ENCODE results near the gene LYG1. TPM values are rescaled to one million over a fixed set of nuclear protein-coding genes. Genes with fewer than 3 reads are reported as not detected.
"Not testable (repeated sequence)": the region's sequence is repeated elsewhere in the genome, so short reads cannot be mapped to it uniquely, and the experiment has no call there.

The LYG1 gene
- total RNA-seq, 1 experiment from 2014 or later: 2.4 TPM

DNA sequence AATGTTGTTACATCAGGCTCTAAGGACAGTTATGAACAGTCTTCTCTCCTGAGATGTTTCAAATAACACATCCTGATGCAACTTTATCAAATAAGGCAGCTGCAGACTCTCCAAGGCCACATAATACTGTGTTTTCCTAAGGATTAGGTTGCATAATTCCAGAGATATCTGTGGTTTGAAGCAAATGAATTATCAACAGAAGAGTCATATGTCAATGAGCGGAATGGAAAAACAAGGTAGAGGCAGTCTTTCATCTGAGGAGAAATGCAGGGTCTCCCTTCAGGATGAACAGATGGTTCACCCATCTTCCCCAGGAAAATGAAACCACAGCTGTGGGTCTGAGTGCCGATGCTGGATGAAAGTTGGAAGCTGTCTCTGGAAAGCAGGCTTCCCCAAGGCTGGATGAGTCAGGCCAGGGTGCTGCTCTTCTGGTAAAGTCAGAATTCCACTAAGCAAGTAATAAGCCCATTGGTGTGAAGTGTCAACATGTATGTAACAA lies 22.2 kb downstream of the LYG1 start:
- intact Hi-C loops (cut with micrococcal nuclease; ENCODE audit: unreplicated experiment): no loop called here
- DNase-seq (ENCODE audit: low spot score): no peak
- no peaks in the 10 kb centered on the region for H3K27me3 ChIP-seq (replicated peaks; ENCODE audit: insufficient read depth, low read depth, low read length, poor library complexity)
- no peaks in the 10 kb centered on the region for H3K4me1 ChIP-seq (ENCODE audit: insufficient read depth, low read length, poor library complexity, severe bottlenecking)
- no peaks in the 10 kb centered on the region for H3K36me3 ChIP-seq (ENCODE audit: insufficient read depth, low read length, poor library complexity, severe bottlenecking)
- ChIA-PET POLR2A (ENCODE audit: low non-redundant PET) (no interaction called here), CTCF (no interaction called here)
- TF ChIP-seq EZH2 (IDR thresholded peaks at IDR 0.05; ENCODE audit: borderline replicate concordance, low read depth, low read length, poor library complexity, severe bottlenecking): no peak
- TF ChIP-seq, protein P1, sequence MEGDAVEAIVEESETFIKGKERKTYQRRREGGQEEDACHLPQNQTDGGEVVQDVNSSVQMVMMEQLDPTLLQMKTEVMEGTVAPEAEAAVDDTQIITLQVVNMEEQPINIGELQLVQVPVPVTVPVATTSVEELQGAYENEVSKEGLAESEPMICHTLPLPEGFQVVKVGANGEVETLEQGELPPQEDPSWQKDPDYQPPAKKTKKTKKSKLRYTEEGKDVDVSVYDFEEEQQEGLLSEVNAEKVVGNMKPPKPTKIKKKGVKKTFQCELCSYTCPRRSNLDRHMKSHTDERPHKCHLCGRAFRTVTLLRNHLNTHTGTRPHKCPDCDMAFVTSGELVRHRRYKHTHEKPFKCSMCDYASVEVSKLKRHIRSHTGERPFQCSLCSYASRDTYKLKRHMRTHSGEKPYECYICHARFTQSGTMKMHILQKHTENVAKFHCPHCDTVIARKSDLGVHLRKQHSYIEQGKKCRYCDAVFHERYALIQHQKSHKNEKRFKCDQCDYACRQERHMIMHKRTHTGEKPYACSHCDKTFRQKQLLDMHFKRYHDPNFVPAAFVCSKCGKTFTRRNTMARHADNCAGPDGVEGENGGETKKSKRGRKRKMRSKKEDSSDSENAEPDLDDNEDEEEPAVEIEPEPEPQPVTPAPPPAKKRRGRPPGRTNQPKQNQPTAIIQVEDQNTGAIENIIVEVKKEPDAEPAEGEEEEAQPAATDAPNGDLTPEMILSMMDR (conservative IDR thresholded peaks at IDR 0.05; ENCODE audit: low read depth, low read length): no peak
- no TSS peak for BruUV-seq (replicated peaks)
- H3K9me3 ChIP-seq (ENCODE audit: low read depth, low read length, poor library complexity, severe bottlenecking): no peaks in the 10 kb centered on the region
- H3K27ac ChIP-seq (ENCODE audit: low read depth, low read length, poor library complexity, severe bottlenecking): no peak overlapping the region
- H3K4me3 ChIP-seq (ENCODE audit: low read depth, low read length, poor library complexity, severe bottlenecking): no peak overlapping the region

DNA sequence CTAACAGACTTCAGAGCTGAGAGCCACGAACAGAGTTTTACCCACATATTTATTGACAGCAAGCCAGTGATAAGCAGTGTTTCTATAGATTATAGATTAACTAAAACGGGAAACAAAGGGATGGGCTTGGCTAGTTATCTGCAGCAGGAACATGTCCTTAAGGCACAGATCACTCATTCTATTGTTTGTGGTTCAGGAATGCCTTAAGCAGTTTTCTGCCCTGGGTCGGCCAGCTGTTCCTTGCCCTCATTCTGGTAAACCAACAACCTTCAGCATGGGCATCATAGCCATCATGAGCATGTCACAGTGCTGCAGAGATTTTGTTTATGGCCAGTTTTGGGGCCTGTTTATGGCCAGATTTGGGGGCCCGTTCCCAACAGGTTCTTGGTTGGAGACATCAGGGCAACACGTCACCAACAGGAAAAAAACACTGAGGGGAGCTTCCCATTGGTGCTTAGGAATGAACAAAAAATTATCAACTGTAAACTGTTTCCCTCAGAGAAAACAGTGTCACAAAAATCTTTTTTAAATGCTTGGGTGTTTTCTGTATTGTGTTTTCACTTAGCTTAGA lies 22.7 kb downstream of the LYG1 start:
- H3K9me3 ChIP-seq (ENCODE audit: low read depth, low read length, poor library complexity, severe bottlenecking); H3K4me1 ChIP-seq (ENCODE audit: insufficient read depth, low read length, poor library complexity, severe bottlenecking); H3K27ac ChIP-seq (ENCODE audit: low read depth, low read length, poor library complexity, severe bottlenecking); DNase-seq (ENCODE audit: low spot score); intact Hi-C loops (cut with micrococcal nuclease; ENCODE audit: unreplicated experiment); H3K27me3 ChIP-seq (replicated peaks; ENCODE audit: insufficient read depth, low read depth, low read length, poor library complexity); H3K4me3 ChIP-seq (ENCODE audit: low read depth, low read length, poor library complexity, severe bottlenecking); POLR2A ChIA-PET (ENCODE audit: low non-redundant PET); H3K36me3 ChIP-seq (ENCODE audit: insufficient read depth, low read length, poor library complexity, severe bottlenecking); BruUV-seq (replicated peaks); CTCF ChIA-PET: not testable (repeated sequence)

DNA sequence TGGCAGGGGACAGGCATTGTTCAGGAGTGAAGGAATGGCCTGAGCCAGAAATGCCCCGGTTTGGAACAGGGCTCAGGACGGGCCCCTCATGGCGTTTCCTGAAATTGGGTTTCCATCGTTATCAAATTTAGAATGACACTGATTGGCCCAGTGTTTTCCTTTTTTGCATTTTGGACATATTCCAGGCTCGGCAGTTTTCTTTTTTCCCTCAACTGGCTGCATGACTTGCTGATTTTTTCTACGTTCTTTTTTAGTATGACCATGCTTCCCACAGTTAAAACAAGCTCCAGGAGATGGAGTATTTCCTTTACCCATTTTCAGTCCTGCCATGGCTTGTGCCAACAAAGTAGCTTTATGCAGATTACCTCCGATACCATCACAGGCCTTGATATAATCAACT lies 25.1 kb downstream of the LYG1 start:
- no peaks in the 10 kb centered on the region for H3K36me3 ChIP-seq (ENCODE audit: insufficient read depth, low read length, poor library complexity, severe bottlenecking)
- H3K27ac ChIP-seq (ENCODE audit: low read depth, low read length, poor library complexity, severe bottlenecking): no peak overlapping the region
- POLR2A ChIA-PET (ENCODE audit: low non-redundant PET): no interaction called here
- no peak for DNase-seq (ENCODE audit: low spot score)
- no peaks in the 10 kb centered on the region for H3K4me1 ChIP-seq (ENCODE audit: insufficient read depth, low read length, poor library complexity, severe bottlenecking)
- peaks cover 2% of the 10 kb centered on the region for H3K9me3 ChIP-seq (ENCODE audit: low read depth, low read length, poor library complexity, severe bottlenecking)
- CTCF ChIA-PET: no interaction called here
- no peaks in the 10 kb centered on the region for H3K27me3 ChIP-seq (replicated peaks; ENCODE audit: insufficient read depth, low read depth, low read length, poor library complexity)
- intact Hi-C loops (cut with micrococcal nuclease; ENCODE audit: unreplicated experiment): no loop called here
- BruUV-seq (replicated peaks): no TSS peak
- H3K4me3 ChIP-seq (ENCODE audit: low read depth, low read length, poor library complexity, severe bottlenecking): no peak overlapping the region
- TF ChIP-seq EZH2 (IDR thresholded peaks at IDR 0.05; ENCODE audit: borderline replicate concordance, low read depth, low read length, poor library complexity, severe bottlenecking): no peak
- TF ChIP-seq, protein P1 (conservative IDR thresholded peaks at IDR 0.05; ENCODE audit: low read depth, low read length): no peak

GRCh38 chr2:99261242-99261641 lies 39.8 kb downstream of the LYG1 start:
- TF ChIP-seq, protein P1 (conservative IDR thresholded peaks at IDR 0.05; ENCODE audit: low read depth, low read length): no peak
- TF ChIP-seq EZH2 (IDR thresholded peaks at IDR 0.05; ENCODE audit: borderline replicate concordance, low read depth, low read length, poor library complexity, severe bottlenecking): no peak
- no peak for DNase-seq (ENCODE audit: low spot score)
- no TSS peak for BruUV-seq (replicated peaks)
- POLR2A ChIA-PET (ENCODE audit: low non-redundant PET): no interaction called here
- no peak overlapping the region for H3K27ac ChIP-seq (ENCODE audit: low read depth, low read length, poor library complexity, severe bottlenecking)
- no peaks in the 10 kb centered on the region for H3K36me3 ChIP-seq (ENCODE audit: insufficient read depth, low read length, poor library complexity, severe bottlenecking)
- no peaks in the 10 kb centered on the region for H3K27me3 ChIP-seq (replicated peaks; ENCODE audit: insufficient read depth, low read depth, low read length, poor library complexity)
- no peaks in the 10 kb centered on the region for H3K9me3 ChIP-seq (ENCODE audit: low read depth, low read length, poor library complexity, severe bottlenecking)
- intact Hi-C loops (cut with micrococcal nuclease; ENCODE audit: unreplicated experiment): no loop called here
- no peaks in the 10 kb centered on the region for H3K4me1 ChIP-seq (ENCODE audit: insufficient read depth, low read length, poor library complexity, severe bottlenecking)
- H3K4me3 ChIP-seq (ENCODE audit: low read depth, low read length, poor library complexity, severe bottlenecking): no peak overlapping the region
- CTCF ChIA-PET: no interaction called here
